B cell (primary cell): ENCODE data around the gene ZNF736. TPM values are rescaled to one million over a fixed set of nuclear protein-coding genes. Genes with fewer than 3 reads are reported as not detected.
A peak's percentile ranks its signal among the peaks of the same experiment; 100 is the strongest.

Experiments
- ATAC-seq: fragments of 200-7000 bp; cut with Tn5 transposase; one replicate; pipeline ENCODE4 v1.10.0; 2021; ENCODE audit warnings: low read depth, mild to moderate bottlenecking, moderate number of reproducible peaks, moderate library complexity
- CTCF ChIA-PET: fragments of 350-600 bp; sonication (Branson Sonifier 250); formaldehyde crosslinking; loops from one replicate; lab custom pipeline; 2021; ENCODE audit warnings: antibody characterized with exemption, inconsistent platforms; lab: Charles Lee
- POLR2A ChIA-PET: fragments of 350-600 bp; sonication (Branson Sonifier 250); formaldehyde crosslinking; loops from one replicate; lab custom pipeline; 2021; ENCODE audit warnings: antibody characterized with exemption; lab: Charles Lee
- DNase-seq: peaks from one replicate; pipeline ENCODE4 v3.0.0; 2013
- H2AFZ ChIP-seq: 2 replicates; pipeline ENCODE4 v1.6.1; 2012; ENCODE audit warnings: mild to moderate bottlenecking, low read depth, low read length; ENCODE audit not compliant: insufficient read depth, poor library complexity, severe bottlenecking
- H3K27ac ChIP-seq, 2 donors: 1 replicate in 1 of 2; 2 replicates in 1 of 2; pipeline ENCODE4 v1.5.1; 2012 to 2013; ENCODE audit warnings: low read length in 2 of 2, mild to moderate bottlenecking in 2 of 2, moderate library complexity in 1 of 2
- H3K27me3 ChIP-seq, 4 experiments: fragments of 200-600 bp in 1 of 4; sonication (generic) in 1 of 4; replicated peaks in 1 of 4; 1 replicate in 2 of 4; 2 replicates in 2 of 4; pipeline versions ENCODE4 v1.6.1 to v1.7.0; 2013 to 2016; ENCODE audit warnings: low read length in 3 of 4, mild to moderate bottlenecking in 2 of 4, mixed read lengths in 1 of 4, moderate library complexity in 1 of 4; ENCODE audit not compliant: insufficient read depth in 4 of 4, control insufficient read depth in 3 of 4; ENCODE audit errors: control extremely low read depth in 1 of 4
- H3K36me3 ChIP-seq, 2 experiments: replicated peaks in 1 of 2; 1 replicate in 1 of 2; 2 replicates in 1 of 2; pipeline versions ENCODE4 v1.6.1 to v1.7.1; 2013; ENCODE audit warnings: low read length in 1 of 2; ENCODE audit not compliant: insufficient read depth in 2 of 2, control insufficient read depth in 1 of 2; ENCODE audit errors: control extremely low read depth in 1 of 2, extremely low read depth in 1 of 2
- H3K4me1 ChIP-seq, 2 donors: fragments of 200-600 bp in 1 of 2; sonication (generic) in 1 of 2; 1 replicate in 1 of 2; 2 replicates in 1 of 2; pipeline versions ENCODE4 v1.5.1 to v1.6.1; 2013 to 2017; ENCODE audit warnings: low read length in 2 of 2; ENCODE audit not compliant: control insufficient read depth in 2 of 2, insufficient read depth in 2 of 2
- H3K4me2 ChIP-seq: replicated peaks from 2 replicates; pipeline ENCODE3; 2012; ENCODE audit warnings: mild to moderate bottlenecking, low read depth, low read length; ENCODE audit not compliant: poor library complexity, severe bottlenecking
- H3K4me3 ChIP-seq, 5 experiments: fragments of 200-600 bp in 1 of 5; sonication (generic) in 1 of 5; 1 replicate in 3 of 5; 2 replicates in 2 of 5; pipeline versions ENCODE4 v1.5.1 to v1.7.0; 2011 to 2016; ENCODE audit warnings: low read length in 4 of 5, mild to moderate bottlenecking in 4 of 5, low read depth in 2 of 5, control low read depth in 1 of 5, moderate library complexity in 1 of 5; ENCODE audit not compliant: insufficient read depth in 1 of 5; ENCODE audit errors: control extremely low read depth in 1 of 5, extremely low read depth in 1 of 5
- H3K79me2 ChIP-seq: fragments of 200-600 bp; sonication (generic); one replicate; pipeline ENCODE4 v1.6.0; 2016; ENCODE audit warnings: low read length; ENCODE audit not compliant: control insufficient read depth, insufficient read depth
- H3K9ac ChIP-seq: fragments of 200-600 bp; sonication (generic); 2 replicates; pipeline ENCODE4 v1.6.1; 2017; ENCODE audit warnings: mild to moderate bottlenecking, low read length, moderate library complexity
- H3K9me3 ChIP-seq, 3 donors: one replicate each; pipeline versions ENCODE4 v1.6.1 to v1.7.1; 2013; ENCODE audit warnings: low read length in 2 of 3; ENCODE audit not compliant: control insufficient read depth in 2 of 3, insufficient read depth in 1 of 3; ENCODE audit errors: control extremely low read depth in 1 of 3
- H4K20me1 ChIP-seq: 2 replicates; pipeline ENCODE4 v1.6.0; 2012; ENCODE audit warnings: mild to moderate bottlenecking, low read length; ENCODE audit not compliant: insufficient read depth, control insufficient read depth, poor library complexity, severe bottlenecking
- H3K27ac Mint-ChIP-seq: one replicate; pipeline ENCODE4 v1.8.0; 2021; ENCODE audit warnings: mixed read lengths
- H3K27me3 Mint-ChIP-seq: one replicate; pipeline ENCODE4 v1.8.0; 2021; ENCODE audit warnings: mixed read lengths
- H3K4me1 Mint-ChIP-seq: one replicate; pipeline ENCODE4 v1.8.0; 2021; ENCODE audit warnings: mixed read lengths
- H3K4me3 Mint-ChIP-seq: one replicate; pipeline ENCODE4 v1.8.0; 2021; ENCODE audit warnings: mixed read lengths
- H3K9me3 Mint-ChIP-seq: one replicate; pipeline ENCODE4 v1.8.0; 2022; ENCODE audit warnings: mixed read lengths; ENCODE audit not compliant: insufficient read depth
- EZH2 ChIP-seq: IDR thresholded peaks from 2 replicates; pipeline ENCODE4 v1.6.1; 2012; ENCODE audit warnings: borderline replicate concordance, low read depth, mild to moderate bottlenecking, moderate library complexity, low read length; ENCODE audit not compliant: insufficient read depth, poor library complexity, severe bottlenecking
- WGBS: methylation state at CpG from one replicate; pipeline ENCODE4 v1.1.5; 2013; ENCODE audit warnings: missing lambda C conversion rate; ENCODE audit not compliant: insufficient coverage; 5-methylcytosine and 5-hydroxymethylcytosine counted together
- intact Hi-C: fragments of 100-400 bp; cut with micrococcal nuclease; formaldehyde crosslinking; loops from one replicate; pipeline ENCODE4 v1.10.0; 2022
- polyA plus RNA-seq: library from polyadenylated mRNA; depleted of rRNA; stranded (reverse); fragments of >200 nt; gene quantifications from 2 replicates; pipeline ENCODE4 v1.2.3, GENCODE V29; 2012
- total RNA-seq, 2 donors: library from RNA; stranded (reverse); fragments of 120-200 nt in 1 of 2; gene quantifications; 1 replicate in 1 of 2; 2 replicates in 1 of 2; pipeline versions ENCODE4 v1.2.3 to v1.2.4, GENCODE V29; 2013 to 2022
- TF ChIP-seq, protein P1 (sequence below): fragments of 200-600 bp; IDR thresholded peaks from one replicate; pipeline ENCODE4 v1.8.0; 2022; ENCODE audit warnings: antibody characterized with exemption, mild to moderate bottlenecking

ZNF736 gene
- total and polyA plus RNA-seq, 2 donors (not counting 1 experiment from before 2014, with no cell fraction given): 10.0 to 79.8 TPM

- peaks cover 2% of the 10 kb centered on the region for H3K9me3 Mint-ChIP-seq
- Histone ChIP-seq H3K27ac (peak overlapping the region; percentile 82 to 92), H3K9me3 (peaks cover 0 to 26% (median 0%) of the 10 kb centered on the region in 3 donors), H3K79me2 (peaks cover 25% of the 10 kb centered on the region), H3K4me2 (peak overlapping the region; percentile 75), H3K4me1 (peaks cover 24 to 30% of the 10 kb centered on the region in 2 donors), H3K36me3 (no peaks in the 10 kb centered on the region), H4K20me1 (no peaks in the 10 kb centered on the region), H3K27me3 (no peaks in the 10 kb centered on the region), H2AFZ (peak overlapping the region; percentile 96), H3K4me3 (peak overlapping the region; percentile 55 to 87 (median 75)), H3K9ac (peak overlapping the region; percentile 82)
- ChIA-PET CTCF (interaction anchor here (0.6 to 1.8 kb wide), 3 partner anchors 10 to 258 kb away, joined by 3 to 22 read pairs (median 4); partner anchors contain the start of gene ZNF680), POLR2A (interaction anchor here (0.6 to 1.3 kb wide), 8 partner anchors 9 to 407 kb away, joined by 3 to 5 read pairs (median 4); partner anchors contain the start of genes ZNF107 and ZNF680)
- peaks cover 37% of the 10 kb centered on the region for H3K4me1 Mint-ChIP-seq
- H3K27me3 Mint-ChIP-seq: no peaks in the 10 kb centered on the region
- peak; percentile 94 for ATAC-seq
- TF ChIP-seq, protein P1, sequence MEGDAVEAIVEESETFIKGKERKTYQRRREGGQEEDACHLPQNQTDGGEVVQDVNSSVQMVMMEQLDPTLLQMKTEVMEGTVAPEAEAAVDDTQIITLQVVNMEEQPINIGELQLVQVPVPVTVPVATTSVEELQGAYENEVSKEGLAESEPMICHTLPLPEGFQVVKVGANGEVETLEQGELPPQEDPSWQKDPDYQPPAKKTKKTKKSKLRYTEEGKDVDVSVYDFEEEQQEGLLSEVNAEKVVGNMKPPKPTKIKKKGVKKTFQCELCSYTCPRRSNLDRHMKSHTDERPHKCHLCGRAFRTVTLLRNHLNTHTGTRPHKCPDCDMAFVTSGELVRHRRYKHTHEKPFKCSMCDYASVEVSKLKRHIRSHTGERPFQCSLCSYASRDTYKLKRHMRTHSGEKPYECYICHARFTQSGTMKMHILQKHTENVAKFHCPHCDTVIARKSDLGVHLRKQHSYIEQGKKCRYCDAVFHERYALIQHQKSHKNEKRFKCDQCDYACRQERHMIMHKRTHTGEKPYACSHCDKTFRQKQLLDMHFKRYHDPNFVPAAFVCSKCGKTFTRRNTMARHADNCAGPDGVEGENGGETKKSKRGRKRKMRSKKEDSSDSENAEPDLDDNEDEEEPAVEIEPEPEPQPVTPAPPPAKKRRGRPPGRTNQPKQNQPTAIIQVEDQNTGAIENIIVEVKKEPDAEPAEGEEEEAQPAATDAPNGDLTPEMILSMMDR: no peak
- no peak for TF ChIP-seq EZH2
- peak overlapping the region; percentile 90 for H3K4me3 Mint-ChIP-seq
- 2% methylated on average over 32 of the region's 33 CpGs for WGBS
- peak overlapping the region; percentile 88 for H3K27ac Mint-ChIP-seq
- intact Hi-C loops: loop anchor here (2.0 to 5.0 kb wide), 5 partner anchors 13 to 1065 kb away; partner anchors contain the start of genes ZNF273, ZNF680 and ZNF92
- peak; percentile 96 for DNase-seq
Observed at GRCh38 chr7:64307254-64308015, 6.3 kb upstream of the ZNF736 start.

GRCh38 chr7:64308016-64308270 lies 5.8 kb upstream of the ZNF736 start:
- Mint-ChIP-seq H3K27ac (peak overlapping the region; percentile 88), H3K4me1 (peaks cover 37% of the 10 kb centered on the region), H3K4me3 (peak overlapping the region; percentile 90), H3K27me3 (no peaks in the 10 kb centered on the region), H3K9me3 (peaks cover 2% of the 10 kb centered on the region)
- Histone ChIP-seq H3K27me3 (no peaks in the 10 kb centered on the region), H3K9me3 (peaks cover 0 to 21% (median 0%) of the 10 kb centered on the region in 3 donors), H3K9ac (peak overlapping the region; percentile 82), H3K36me3 (no peaks in the 10 kb centered on the region), H3K27ac (peak overlapping the region; percentile 82 to 92), H3K4me2 (peak overlapping the region; percentile 75), H3K4me1 (peaks cover 24 to 30% of the 10 kb centered on the region in 2 donors), H4K20me1 (no peaks in the 10 kb centered on the region), H3K4me3 (peak overlapping the region in 4 of 5 experiments; percentile 55 to 87 (median 74)), H2AFZ (peak overlapping the region; percentile 96), H3K79me2 (peaks cover 30% of the 10 kb centered on the region)
- TF ChIP-seq EZH2: no peak
- TF ChIP-seq, protein P1: no peak
- POLR2A ChIA-PET: interaction anchor here (0.6 to 1.3 kb wide), 3 partner anchors 17 to 358 kb away, joined by 3 to 4 read pairs (median 4); partner anchors contain the start of genes ZNF107 and ZNF680
- CTCF ChIA-PET: interaction anchor here (1.5 to 1.8 kb wide), 2 partner anchors 9 to 255 kb away, joined by 4 to 22 read pairs; partner anchors contain the start of gene ZNF680
- WGBS: 88% methylated on average over 5 of the region's 7 CpGs
- DNase-seq (no peak), ATAC-seq (no peak)
- intact Hi-C loops: loop anchor here (5.0 kb wide), 1 partner anchor 1064 kb away; the partner anchor contains the start of gene ZNF92
